HepG2 (cell line): ENCODE measurements around the gene PDHX. TPM values are rescaled to one million over a fixed set of nuclear protein-coding genes. Genes with fewer than 3 reads are reported as not detected.
A peak's percentile ranks its signal among the peaks of the same experiment; 100 is the strongest.

Experiments used
- ATAC-seq: fragments of 200-7000 bp; cut with Tn5 transposase; 3 replicates; pipeline ENCODE4 v1.9.1; 2020; ENCODE audit warnings: mild to moderate bottlenecking, moderate library complexity
- BruUV-seq: library from RNA; stranded (reverse); fragments of 400-500 nt; replicated peaks from 2 replicates; lab custom pipeline; 2021; lab: Mats Ljungman, UMichigan
- CTCF ChIA-PET: fragments of 300-600 bp; formaldehyde crosslinking; extraction: SDS; loops from one replicate; lab custom pipeline; 2021; ENCODE audit warnings: low total read pairs, inconsistent platforms, low intra/inter-chr PET ratio; lab: Yijun Ruan, JAX
- POLR2A ChIA-PET: fragments of 350-600 bp; sonication (Branson Sonifier 250); formaldehyde crosslinking; loops from one replicate; lab custom pipeline; 2020; ENCODE audit warnings: antibody characterized with exemption, inconsistent platforms; lab: Yijun Ruan, JAX
- DNase-seq: peaks from one replicate; pipeline ENCODE4 v3.0.0-alpha.2; 2015; ENCODE audit warnings: low spot score
- FAIRE-seq: peaks from 3 replicates; lab custom pipeline; 2011; peaks lifted over from hg19 to GRCh38; lab: Jason Lieb, UNC
- H2AFZ ChIP-seq: one replicate; pipeline ENCODE4 v1.6.1; 2011; ENCODE audit warnings: low read length, inconsistent platforms
- H3K27ac ChIP-seq: fragments of 300-600 bp; 3 replicates; pipeline ENCODE4 v1.8.0; 2011; ENCODE audit warnings: mixed run types, mild to moderate bottlenecking, mixed read lengths, low read length, inconsistent platforms; ENCODE audit not compliant: insufficient read depth; ENCODE audit errors: extremely low read length
- H3K27me3 ChIP-seq, 2 experiments: fragments of 200-600 bp in 1 of 2; 2 replicates in 1 of 2; 3 replicates in 1 of 2; pipeline versions ENCODE4 v1.6.0 to v1.8.0; 2011; ENCODE audit warnings: low read length in 2 of 2, mild to moderate bottlenecking in 2 of 2, moderate library complexity in 2 of 2, inconsistent platforms in 1 of 2; ENCODE audit not compliant: insufficient read depth in 2 of 2, control insufficient read depth in 1 of 2
- H3K36me3 ChIP-seq, 2 experiments: fragments of 200-600 bp in 1 of 2; replicated peaks in 1 of 2; 2 replicates in 1 of 2; 3 replicates in 1 of 2; pipeline versions ENCODE4 v1.5.1 to v1.8.0; 2011; ENCODE audit warnings: low read length in 2 of 2, inconsistent platforms in 1 of 2; ENCODE audit not compliant: insufficient read depth in 2 of 2, control insufficient read depth in 1 of 2
- H3K4me1 ChIP-seq: 2 replicates; pipeline ENCODE4 v1.5.1; 2012; ENCODE audit warnings: low read length, inconsistent platforms; ENCODE audit not compliant: insufficient read depth
- H3K4me2 ChIP-seq: 2 replicates; pipeline ENCODE4 v1.6.0; 2011; ENCODE audit warnings: low read depth, low read length, inconsistent platforms
- H3K4me3 ChIP-seq, 3 experiments: fragments of 200-600 bp in 1 of 3; sonication (generic), shearing (Covaris generic) in 1 of 3; replicated peaks in 1 of 3; 2 replicates each; pipeline ENCODE4 v1.5.1; 2011 to 2016; ENCODE audit warnings: low read length in 3 of 3, inconsistent platforms in 2 of 3, low read depth in 2 of 3, mild to moderate bottlenecking in 2 of 3, control low read depth in 1 of 3, mixed read lengths in 1 of 3; ENCODE audit not compliant: insufficient read depth in 1 of 3
- H3K79me2 ChIP-seq: one replicate; pipeline ENCODE4 v1.6.1; 2011; ENCODE audit warnings: low read length, inconsistent platforms; ENCODE audit not compliant: insufficient read depth
- H3K9ac ChIP-seq: 2 replicates; pipeline ENCODE4 v1.6.0; 2011; ENCODE audit warnings: mild to moderate bottlenecking, low read depth, low read length, inconsistent platforms; ENCODE audit not compliant: insufficient read depth
- H3K9me3 ChIP-seq: 2 replicates; pipeline ENCODE4 v1.5.1; 2012; ENCODE audit warnings: mild to moderate bottlenecking, low read length
- H4K20me1 ChIP-seq: 2 replicates; pipeline ENCODE4 v1.6.0; 2011; ENCODE audit warnings: inconsistent platforms, mild to moderate bottlenecking, low read length, moderate library complexity; ENCODE audit not compliant: insufficient read depth
- ATF6 ChIP-seq: sonication (generic); formaldehyde crosslinking; conservative IDR thresholded peaks from 2 replicates; pipeline ENCODE4 v1.4.0; 2020; ENCODE audit warnings: missing genetic modification reagents
- CAMTA2 ChIP-seq: sonication (generic); formaldehyde crosslinking; IDR thresholded peaks from 2 replicates; pipeline ENCODE4 v1.4.0; 2020; ENCODE audit warnings: mild to moderate bottlenecking, missing genetic modification reagents, borderline replicate concordance
- CEBPG ChIP-seq: IDR thresholded peaks from 2 replicates; pipeline ENCODE4 v1.6.1; 2016
- CREB1 ChIP-seq, 2 experiments: fragments of 450-650 bp in 1 of 2; IDR thresholded peaks; 2 replicates each; pipeline ENCODE4 v1.6.1; 2016 to 2017; ENCODE audit warnings: control low read depth in 1 of 2, mild to moderate bottlenecking in 1 of 2, missing compliant biosample characterization in 1 of 2, missing genetic modification characterization in 1 of 2
- DPF2 ChIP-seq: sonication (generic); formaldehyde crosslinking; IDR thresholded peaks from 2 replicates; pipeline ENCODE4 v1.4.0; 2020; ENCODE audit warnings: mild to moderate bottlenecking, low read depth, missing genetic modification reagents, borderline replicate concordance
- EP300 ChIP-seq, 3 experiments: sonication (generic) in 1 of 3; formaldehyde crosslinking in 1 of 3; IDR thresholded peaks; 2 replicates each; pipeline versions ENCODE4 v1.5.1 to v1.6.1; 2011 to 2020; ENCODE audit warnings: low read depth in 2 of 3, low read length in 2 of 3, borderline replicate concordance in 1 of 3, improper control_type of control experiment in 1 of 3, mild to moderate bottlenecking in 1 of 3, missing genetic modification reagents in 1 of 3, moderate library complexity in 1 of 3
- KAT7 ChIP-seq: IDR thresholded peaks from 2 replicates; pipeline ENCODE4 v1.6.1; 2018; ENCODE audit warnings: borderline replicate concordance, missing compliant biosample characterization
- NCOA2 ChIP-seq: sonication (generic); formaldehyde crosslinking; IDR thresholded peaks from 2 replicates; pipeline ENCODE4 v1.8.0; 2022; ENCODE audit warnings: inconsistent platforms
- RARG ChIP-seq: sonication (generic); formaldehyde crosslinking; IDR thresholded peaks from 2 replicates; pipeline ENCODE4 v1.4.0; 2020; ENCODE audit warnings: low read depth, mild to moderate bottlenecking, missing genetic modification reagents
- TCF12 ChIP-seq, 2 experiments: fragments of 450-650 bp in 1 of 2; sonication (generic) in 1 of 2; formaldehyde crosslinking in 1 of 2; IDR thresholded peaks; 2 replicates each; pipeline versions ENCODE4 v1.6.1 to v1.8.0; 2017 to 2022; ENCODE audit warnings: antibody characterized with exemption in 1 of 2, mild to moderate bottlenecking in 1 of 2, missing genetic modification reagents in 1 of 2, moderate library complexity in 1 of 2
- YEATS4 ChIP-seq: sonication (generic); formaldehyde crosslinking; IDR thresholded peaks from 2 replicates; pipeline ENCODE4 v1.4.0; 2020; ENCODE audit warnings: missing genetic modification reagents, borderline replicate concordance
- ZFP1 ChIP-seq: IDR thresholded peaks from 2 replicates; pipeline ENCODE4 v1.6.1; 2016
- ZNF547 ChIP-seq: sonication (generic); formaldehyde crosslinking; IDR thresholded peaks from 2 replicates; pipeline ENCODE4 v1.5.1; 2020; ENCODE audit warnings: mild to moderate bottlenecking, missing genetic modification reagents
- ZNF660 ChIP-seq: sonication (generic); formaldehyde crosslinking; IDR thresholded peaks from 2 replicates; pipeline ENCODE4 v1.5.1; 2020; ENCODE audit warnings: mild to moderate bottlenecking, low read depth, missing genetic modification reagents, borderline replicate concordance
- ZNF678 ChIP-seq: sonication (generic); formaldehyde crosslinking; IDR thresholded peaks from 2 replicates; pipeline ENCODE4 v1.4.0; 2020; ENCODE audit warnings: mild to moderate bottlenecking, missing genetic modification reagents
- ZNF747 ChIP-seq: sonication (generic); formaldehyde crosslinking; IDR thresholded peaks from 2 replicates; pipeline ENCODE4 v1.8.1; 2023; ENCODE audit warnings: missing genetic modification reagents, mild to moderate bottlenecking, borderline replicate concordance
- WGBS: methylation state at CpG from one replicate; pipeline ENCODE4 v1.1.6; 2017; ENCODE audit warnings: low lambda C conversion rate; 5-methylcytosine and 5-hydroxymethylcytosine counted together
- in situ Hi-C: cut with HindIII; loops from 2 replicates; pipeline ENCODE4 v1.10.0; 2017; ENCODE audit warnings: low pct_unique_long_range_greater_than_20kb; ENCODE audit not compliant: extremely low pct_ligation_motif_present
- intact Hi-C: fragments of 100-400 bp; cut with micrococcal nuclease; formaldehyde crosslinking; loops from one replicate; pipeline ENCODE4 v1.10.0; 2022; ENCODE audit not compliant: unreplicated experiment
- polyA plus RNA-seq, 8 experiments: library from polyadenylated mRNA; depleted of rRNA in 3 of 8; stranded (reverse) in 7 of 8; unstranded in 1 of 8; fragments of >200 nt; fragmentation: Illumina TruSeq in 4 of 8; extraction: Trizol in 4 of 8; gene quantifications; 2 replicates each; pipeline versions ENCODE4 v1.2.1 to v1.2.3, GENCODE V29; 2011 to 2016; ENCODE audit warnings: low read depth in 4 of 8, missing spikeins in 1 of 8, mixed read lengths in 1 of 8; ENCODE audit not compliant: insufficient read depth in 1 of 8
- total RNA-seq, 5 experiments: library from RNA; depleted of rRNA; stranded (reverse); fragments of >200 nt; fragmentation: Illumina TruSeq; extraction: Trizol; gene quantifications; 2 replicates each; pipeline ENCODE4 v1.2.3, GENCODE V29; 2016; ENCODE audit warnings: low read depth in 1 of 5
- TF ChIP-seq, protein P1 (sequence below): sonication (generic); formaldehyde crosslinking; IDR thresholded peaks from 2 replicates; pipeline ENCODE4 v1.5.1; 2020; ENCODE audit warnings: missing genetic modification reagents, mild to moderate bottlenecking, borderline replicate concordance

PDHX gene
- total and polyA plus RNA-seq, 2 of the 13 experiments (the other 11 are each of a cell fraction or from before 2014, with no cell fraction given): 41.0 to 73.8 TPM

- TF ChIP-seq YEATS4 (CRISPR knock-in tag) (no peak), ZFP1 (no peak), KAT7 (CRISPR knock-in tag) (no peak), CAMTA2 (no peak), RARG (0 out of 2 replicates have a peak, but pooled peaks have one; percentile 5), CREB1 (IDR thresholded peaks at IDR 0.05) (peak; percentile 84), CREB1 (CRISPR knock-in tag; IDR thresholded peaks at IDR 0.05) (peak; percentile 41; the same call in 1 of the 2 replicates), ZNF747 (CRISPR knock-in tag) (no peak)
- TF ChIP-seq, protein P1, sequence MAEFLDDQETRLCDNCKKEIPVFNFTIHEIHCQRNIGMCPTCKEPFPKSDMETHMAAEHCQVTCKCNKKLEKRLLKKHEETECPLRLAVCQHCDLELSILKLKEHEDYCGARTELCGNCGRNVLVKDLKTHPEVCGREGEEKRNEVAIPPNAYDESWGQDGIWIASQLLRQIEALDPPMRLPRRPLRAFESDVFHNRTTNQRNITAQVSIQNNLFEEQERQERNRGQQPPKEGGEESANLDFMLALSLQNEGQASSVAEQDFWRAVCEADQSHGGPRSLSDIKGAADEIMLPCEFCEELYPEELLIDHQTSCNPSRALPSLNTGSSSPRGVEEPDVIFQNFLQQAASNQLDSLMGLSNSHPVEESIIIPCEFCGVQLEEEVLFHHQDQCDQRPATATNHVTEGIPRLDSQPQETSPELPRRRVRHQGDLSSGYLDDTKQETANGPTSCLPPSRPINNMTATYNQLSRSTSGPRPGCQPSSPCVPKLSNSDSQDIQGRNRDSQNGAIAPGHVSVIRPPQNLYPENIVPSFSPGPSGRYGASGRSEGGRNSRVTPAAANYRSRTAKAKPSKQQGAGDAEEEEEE (CRISPR knock-in tag): no peak
These were observed 689 bp downstream of the PDHX start (continued) for GRCh38 chr11:34916843-34917770.

GRCh38 chr11:34921156-34921555, 4.7 kb downstream of the PDHX start:
- Histone ChIP-seq H3K9ac (no peak overlapping the region), H3K4me3 (no peak overlapping the region), H3K79me2 (peaks cover 95% of the 10 kb centered on the region), H3K27ac (no peak overlapping the region), H3K4me1 (peaks cover 78% of the 10 kb centered on the region), H2AFZ (no peak overlapping the region), H3K27me3 (no peaks in the 10 kb centered on the region; a peak in 1 of 5 replicates), H4K20me1 (0 out of 2 replicates have a peak, but pooled peaks cover 18% of the 10 kb centered on the region), H3K36me3 (peaks cover 2 to 12% of the 10 kb centered on the region in 2 experiments; a peak in 2 of 5 replicates), H3K9me3 (no peaks in the 10 kb centered on the region), H3K4me2 (no peak overlapping the region)
- CTCF ChIA-PET: no interaction called here
- in situ Hi-C loops (loop anchor here (10.0 to 25.0 kb wide), 2 partner anchors 464 to 759 kb away; no protein-coding TSS in a partner anchor), intact Hi-C loops (no loop called here)
- POLR2A ChIA-PET: no interaction called here
- ATAC-seq: no peak
- FAIRE-seq: no peak
- no peak for DNase-seq
- WGBS: 96% methylated on average over 4 of the region's 4 CpGs
- no TSS peak for BruUV-seq
- TF ChIP-seq TCF12 (IDR thresholded peaks at IDR 0.05): no peak
- TF ChIP-seq TCF12 (CRISPR knock-in tag; IDR thresholded peaks at IDR 0.05): no peak
- TF ChIP-seq CEBPG: no peak
- no peak for TF ChIP-seq DPF2 (CRISPR knock-in tag)
- no peak for TF ChIP-seq ZNF660 (CRISPR knock-in tag)
- no peak for TF ChIP-seq EP300 (IDR thresholded peaks at IDR 0.05; ENCODE audit: low read depth in 2 of 2, low read length in 2 of 2)
- no peak for TF ChIP-seq EP300 (CRISPR knock-in tag; IDR thresholded peaks at IDR 0.05; ENCODE audit: borderline replicate concordance)
- TF ChIP-seq ATF6: no peak
- no peak for TF ChIP-seq NCOA2
- no peak for TF ChIP-seq ZNF678 (CRISPR knock-in tag)
- no peak for TF ChIP-seq ZNF547 (CRISPR knock-in tag)
